Measurements from ENCODE around the gene LHX8.
"Not testable (repeated sequence)": the region's sequence is repeated elsewhere in the genome, so short reads cannot be mapped to it uniquely, and the experiment has no call there.

The LHX8 gene

GRCh38 chr1:75133750-75134646 is at the start of gene LHX8:
TSS of gene LHX8 (plus strand) at chr1:75134388. CDS start at chr1:75136615, 2,227 bp downstream.
- no peak for DNase-seq

- DNase-seq: no peak
These were observed 48.3 kb upstream of the LHX8 start for GRCh38 chr1:75085931-75086330.

- no peak for DNase-seq
These were observed 46.9 kb upstream of the LHX8 start for GRCh38 chr1:75087278-75087677.

- no peak for DNase-seq
These were observed 42.0 kb upstream of the LHX8 start for GRCh38 chr1:75092141-75092540.

- no peak for DNase-seq
These were observed 36.5 kb upstream of the LHX8 start for GRCh38 chr1:75097654-75098053.

GRCh38 chr1:75099581-75099980 is 34.6 kb upstream of the LHX8 start:
- no peak for DNase-seq

- DNase-seq: no peak
These were observed 33.6 kb upstream of the LHX8 start for GRCh38 chr1:75100481-75101092.

- not testable (repeated sequence) for DNase-seq
These were observed 21.7 kb upstream of the LHX8 start for GRCh38 chr1:75112362-75112951.

- DNase-seq: no peak
These were observed 18.5 kb upstream of the LHX8 start for GRCh38 chr1:75115654-75116053.

GRCh38 chr1:75123756-75124155 is 10.4 kb upstream of the LHX8 start:
- DNase-seq: no peak

GRCh38 chr1:75124510-75124909 is 9.7 kb upstream of the LHX8 start:
- DNase-seq: no peak

GRCh38 chr1:75125161-75125726 is 8.9 kb upstream of the LHX8 start:
- DNase-seq: no peak

GRCh38 chr1:75126611-75127101 is 7.5 kb upstream of the LHX8 start:
- no peak for DNase-seq

- no peak for DNase-seq
These were observed 6.1 kb upstream of the LHX8 start for GRCh38 chr1:75127916-75128717.

- DNase-seq: no peak
These were observed 4.6 kb upstream of the LHX8 start for GRCh38 chr1:75129660-75129982.

GRCh38 chr1:75129983-75130789 is 4.0 kb upstream of the LHX8 start:
- DNase-seq: no peak

- DNase-seq: no peak
These were observed 3.2 kb upstream of the LHX8 start for GRCh38 chr1:75130865-75131564.

- no peak for DNase-seq
These were observed 2.5 kb upstream of the LHX8 start for GRCh38 chr1:75131565-75132241.

- DNase-seq: no peak
These were observed 1.9 kb upstream of the LHX8 start for GRCh38 chr1:75132242-75132811.
